Hepatocyte (in vitro differentiated cells): ENCODE data around the gene FOS. TPM values are rescaled to one million over a fixed set of nuclear protein-coding genes. Genes with fewer than 3 reads are reported as not detected.

Experiments
- DNase-seq: peaks from one replicate; pipeline ENCODE4 v3.0.0-alpha.2; 2016; ENCODE audit warnings: low spot score
- H2AFZ ChIP-seq: fragments of 200-600 bp; sonication (generic); 2 replicates; pipeline ENCODE4 v1.6.0; 2016; ENCODE audit warnings: antibody characterized with exemption, mild to moderate bottlenecking
- H3K27ac ChIP-seq: fragments of 200-600 bp; sonication (generic); 2 replicates; pipeline ENCODE4 v1.5.1; 2016; ENCODE audit warnings: mild to moderate bottlenecking
- H3K27me3 ChIP-seq: fragments of 200-600 bp; sonication (generic); 2 replicates; pipeline ENCODE4 v1.6.1; 2016
- H3K36me3 ChIP-seq: fragments of 200-600 bp; sonication (generic); replicated peaks from 2 replicates; pipeline ENCODE4 v1.5.1; 2016; ENCODE audit warnings: low read depth; ENCODE audit not compliant: insufficient read depth
- H3K4me1 ChIP-seq: fragments of 200-600 bp; sonication (generic); 2 replicates; pipeline ENCODE4 v1.5.1; 2016; ENCODE audit warnings: mild to moderate bottlenecking, moderate library complexity; ENCODE audit not compliant: insufficient read depth
- H3K4me2 ChIP-seq: fragments of 200-600 bp; sonication (generic); 2 replicates; pipeline ENCODE4 v1.6.0; 2016
- H3K4me3 ChIP-seq: fragments of 200-600 bp; sonication (generic); 2 replicates; pipeline ENCODE4 v1.5.1; 2016; ENCODE audit warnings: mild to moderate bottlenecking
- H3K79me2 ChIP-seq: fragments of 200-600 bp; sonication (generic); 2 replicates; pipeline ENCODE4 v1.6.0; 2017; ENCODE audit warnings: mild to moderate bottlenecking
- H3K9me2 ChIP-seq: fragments of 200-600 bp; sonication (generic); replicated peaks from 2 replicates; pipeline ENCODE4 v1.6.0; 2017; ENCODE audit warnings: mild to moderate bottlenecking; ENCODE audit not compliant: insufficient read depth
- H3K9me3 ChIP-seq: fragments of 200-600 bp; sonication (generic); 2 replicates; pipeline ENCODE4 v1.5.1; 2016; ENCODE audit warnings: low read depth, mild to moderate bottlenecking
- H4K20me1 ChIP-seq: fragments of 200-600 bp; sonication (generic); 2 replicates; pipeline ENCODE4 v1.6.0; 2016; ENCODE audit warnings: mild to moderate bottlenecking; ENCODE audit not compliant: insufficient read depth, poor library complexity, severe bottlenecking
- CTCF ChIP-seq: fragments of 200-600 bp; sonication (generic); IDR thresholded peaks from 2 replicates; pipeline ENCODE4 v1.5.1; 2016; ENCODE audit warnings: antibody characterized with exemption, mild to moderate bottlenecking; ENCODE audit not compliant: poor library complexity
- EZH2 ChIP-seq: fragments of 200-600 bp; sonication (generic); IDR thresholded peaks from 2 replicates; pipeline ENCODE4 v1.6.1; 2016; ENCODE audit warnings: antibody characterized with exemption, mild to moderate bottlenecking, borderline replicate concordance
- EZH2phosphoT487 ChIP-seq: fragments of 200-600 bp; sonication (generic); IDR thresholded peaks from one replicate; pipeline ENCODE4 v1.6.1; 2018; ENCODE audit warnings: antibody characterized with exemption, mild to moderate bottlenecking, low read depth, moderate library complexity; ENCODE audit not compliant: unreplicated experiment, severe bottlenecking
- WGBS: methylation state at CpG from one replicate; pipeline ENCODE4 v1.1.6; 2016; ENCODE audit warnings: low lambda C conversion rate; ENCODE audit errors: missing lambda C conversion rate; 5-methylcytosine and 5-hydroxymethylcytosine counted together
- polyA plus RNA-seq: library from polyadenylated mRNA; unstranded; fragments of >200 nt; fragmentation: Nextera tagmentation; extraction: Ambion mirVana; gene quantifications from 2 replicates; pipeline ENCODE4 v1.2.1, GENCODE V29; 2016
- total RNA-seq: library from RNA; depleted of rRNA; stranded (reverse); fragments of >200 nt; gene quantifications from 2 replicates; pipeline ENCODE4 v1.2.3, GENCODE V29; 2014

Gene FOS
- total and polyA plus RNA-seq, 2 experiments from 2014 or later = 865 to 935 TPM

- DNase-seq = no peak
- no peaks in the 10 kb centered on the region for H3K79me2 ChIP-seq
- H3K4me1 ChIP-seq = peaks cover 11% of the 10 kb centered on the region
- H2AFZ ChIP-seq = no peak overlapping the region
- no peak for TF ChIP-seq EZH2phosphoT487
- TF ChIP-seq EZH2 = no peak
- TF ChIP-seq CTCF = no peak
- H3K9me3 ChIP-seq = no peaks in the 10 kb centered on the region
- H3K4me3 ChIP-seq = no peak overlapping the region
- H3K36me3 ChIP-seq = no peaks in the 10 kb centered on the region
- WGBS = 93% methylated on average over 5 of the region's 5 CpGs
- H3K27me3 ChIP-seq = no peaks in the 10 kb centered on the region
- no peak overlapping the region for H3K27ac ChIP-seq
- no peaks in the 10 kb centered on the region for H3K9me2 ChIP-seq
- no peaks in the 10 kb centered on the region for H4K20me1 ChIP-seq
- no peak overlapping the region for H3K4me2 ChIP-seq
Measured at GRCh38 chr14:75313294-75313693, 34.7 kb downstream of the FOS start.

- Histone ChIP-seq H3K4me2 (no peak overlapping the region), H3K79me2 (no peaks in the 10 kb centered on the region), H3K27me3 (no peaks in the 10 kb centered on the region), H4K20me1 (no peaks in the 10 kb centered on the region), H3K9me2 (no peaks in the 10 kb centered on the region), H3K27ac (no peak overlapping the region), H2AFZ (peak overlapping the region; percentile 3), H3K4me1 (peaks cover 11% of the 10 kb centered on the region), H3K36me3 (no peaks in the 10 kb centered on the region), H3K4me3 (no peak overlapping the region), H3K9me3 (no peaks in the 10 kb centered on the region)
- TF ChIP-seq EZH2phosphoT487 (no peak), EZH2 (no peak), CTCF (no peak)
- DNase-seq = no peak
- WGBS = 60% methylated on average over 4 of the region's 4 CpGs
Measured at GRCh38 chr14:75315144-75315543, 36.5 kb downstream of the FOS start.

GRCh38 chr14:75317148-75317547, 38.5 kb downstream of the FOS start:
- H2AFZ ChIP-seq = no peak overlapping the region
- H3K27ac ChIP-seq = no peak overlapping the region
- WGBS = 59% methylated on average over 4 of the region's 4 CpGs
- H4K20me1 ChIP-seq = no peaks in the 10 kb centered on the region
- no peak overlapping the region for H3K4me3 ChIP-seq
- H3K4me2 ChIP-seq = no peak overlapping the region
- no peaks in the 10 kb centered on the region for H3K27me3 ChIP-seq
- H3K4me1 ChIP-seq = peaks cover 7% of the 10 kb centered on the region
- no peaks in the 10 kb centered on the region for H3K36me3 ChIP-seq
- TF ChIP-seq EZH2 (no peak), CTCF (no peak), EZH2phosphoT487 (no peak)
- no peaks in the 10 kb centered on the region for H3K9me3 ChIP-seq
- no peaks in the 10 kb centered on the region for H3K79me2 ChIP-seq
- no peaks in the 10 kb centered on the region for H3K9me2 ChIP-seq
- no peak for DNase-seq

GRCh38 chr14:75318353-75318752, 39.7 kb downstream of the FOS start:
- Histone ChIP-seq H3K9me2 (no peaks in the 10 kb centered on the region), H3K79me2 (no peaks in the 10 kb centered on the region), H3K27me3 (no peaks in the 10 kb centered on the region), H3K27ac (no peak overlapping the region), H2AFZ (no peak overlapping the region), H3K4me3 (no peak overlapping the region), H4K20me1 (no peaks in the 10 kb centered on the region), H3K4me2 (no peak overlapping the region), H3K9me3 (no peaks in the 10 kb centered on the region), H3K36me3 (no peaks in the 10 kb centered on the region), H3K4me1 (peaks cover 7% of the 10 kb centered on the region)
- TF ChIP-seq EZH2phosphoT487 = no peak
- no peak for TF ChIP-seq CTCF
- TF ChIP-seq EZH2 = no peak
- DNase-seq = peak; percentile 57
